ENCODE data around the gene ATP11B.
A peak's percentile ranks its signal among the peaks of the same experiment; 100 is the strongest.

ATP11B gene

DNA sequence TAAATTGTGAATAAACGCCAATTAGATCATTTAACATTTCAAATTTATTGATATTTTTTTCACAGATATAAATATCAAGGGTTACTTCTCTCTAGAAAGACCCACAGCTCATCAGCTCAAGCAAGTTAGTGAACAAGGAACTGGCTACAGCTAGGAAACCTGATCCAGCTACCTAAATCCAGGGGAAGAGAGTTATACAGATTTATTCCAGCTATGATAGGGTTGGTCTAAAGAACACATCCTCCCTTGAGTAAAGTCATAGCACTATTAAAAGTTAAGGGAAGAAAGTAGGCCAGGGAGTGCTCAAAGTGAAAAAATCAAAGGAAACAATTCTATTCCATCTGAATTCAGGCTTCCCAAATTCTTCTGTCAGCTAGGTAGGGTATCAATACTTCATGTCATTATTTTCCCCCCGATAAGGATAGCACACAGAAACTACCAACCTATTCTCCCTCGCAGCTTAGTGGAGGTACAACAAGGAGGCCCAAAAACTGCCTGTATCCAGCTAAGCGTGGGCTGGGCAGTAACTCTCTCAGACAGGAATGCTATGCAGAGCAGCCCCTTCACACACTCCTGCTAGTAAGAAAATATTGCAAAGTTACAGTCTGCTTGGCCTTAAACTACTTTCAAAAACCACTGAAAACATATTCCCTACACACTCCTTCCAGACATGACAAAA, 143.1 kb downstream of the ATP11B start:
- no peak for DNase-seq (ENCODE audit: low read depth in 1 of 2, low spot score in 1 of 2)
- TF ChIP-seq JUND (IDR thresholded peaks at IDR 0.05; ENCODE audit: low read depth), result no peak
- in situ Hi-C loops (cut with HindIII; ENCODE audit: low pct_unique_long_range_greater_than_20kb, low sequenced_read_pairs), result no loop called here

DNA sequence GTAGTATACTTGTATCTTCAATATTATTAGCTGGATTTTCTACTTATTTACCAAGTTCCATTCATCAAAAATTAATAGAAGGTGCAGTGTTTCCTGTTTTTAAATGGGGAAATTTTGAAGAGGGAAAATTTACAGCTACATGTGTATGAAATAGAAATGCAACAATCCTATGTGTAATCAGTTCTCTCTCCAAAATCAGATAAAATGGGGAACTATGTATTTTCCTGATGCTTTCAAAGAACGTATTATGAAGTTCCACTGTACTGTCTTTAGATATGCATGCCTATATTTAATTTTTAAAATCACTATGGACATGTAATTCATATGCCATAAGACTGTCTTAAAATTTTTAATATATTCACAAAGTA, 143.6 kb downstream of the ATP11B start:
- DNase-seq (ENCODE audit: low read depth in 1 of 2, low spot score in 1 of 2), result no peak
- TF ChIP-seq JUND (IDR thresholded peaks at IDR 0.05; ENCODE audit: low read depth), result no peak
- in situ Hi-C loops (cut with HindIII; ENCODE audit: low pct_unique_long_range_greater_than_20kb, low sequenced_read_pairs), result no loop called here

DNA sequence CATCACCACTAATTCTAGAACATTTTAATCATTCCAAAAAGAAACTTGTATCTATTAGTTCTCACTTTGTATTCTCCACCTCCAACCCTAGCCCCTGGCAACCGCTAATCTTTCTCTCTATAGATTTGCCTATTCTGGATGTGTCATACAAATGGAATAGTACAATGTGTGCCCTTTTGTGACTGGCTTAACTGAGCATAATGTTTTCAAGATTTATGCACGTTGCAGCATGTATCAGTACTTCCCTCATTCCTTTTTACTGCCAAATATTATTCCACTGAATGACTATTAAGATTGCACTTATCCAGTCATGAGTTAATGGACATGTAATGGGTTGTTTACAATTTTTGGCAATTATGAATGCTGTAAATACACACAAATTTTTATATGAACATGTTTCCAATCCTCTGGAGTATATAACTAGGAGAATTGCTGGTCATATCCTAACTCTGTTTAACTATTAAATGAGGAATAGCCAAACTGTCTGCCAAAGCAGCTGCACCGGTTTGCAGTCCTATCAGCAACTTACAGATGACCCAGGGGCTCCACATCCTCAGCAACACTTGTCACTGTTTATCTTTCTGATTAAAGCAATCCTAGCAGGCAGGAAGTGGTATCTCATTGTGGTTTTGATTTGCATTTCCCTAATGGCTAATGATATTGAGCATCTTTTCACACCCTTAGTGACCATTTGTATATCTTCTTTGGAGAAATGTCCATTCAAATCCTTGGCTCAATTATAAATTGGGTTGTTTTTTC, 144.2 kb downstream of the ATP11B start:
- TF ChIP-seq JUND (IDR thresholded peaks at IDR 0.05; ENCODE audit: low read depth), result no peak
- no peak for DNase-seq (ENCODE audit: low read depth in 1 of 2, low spot score in 1 of 2)
- in situ Hi-C loops (cut with HindIII; ENCODE audit: low pct_unique_long_range_greater_than_20kb, low sequenced_read_pairs), result no loop called here

DNA sequence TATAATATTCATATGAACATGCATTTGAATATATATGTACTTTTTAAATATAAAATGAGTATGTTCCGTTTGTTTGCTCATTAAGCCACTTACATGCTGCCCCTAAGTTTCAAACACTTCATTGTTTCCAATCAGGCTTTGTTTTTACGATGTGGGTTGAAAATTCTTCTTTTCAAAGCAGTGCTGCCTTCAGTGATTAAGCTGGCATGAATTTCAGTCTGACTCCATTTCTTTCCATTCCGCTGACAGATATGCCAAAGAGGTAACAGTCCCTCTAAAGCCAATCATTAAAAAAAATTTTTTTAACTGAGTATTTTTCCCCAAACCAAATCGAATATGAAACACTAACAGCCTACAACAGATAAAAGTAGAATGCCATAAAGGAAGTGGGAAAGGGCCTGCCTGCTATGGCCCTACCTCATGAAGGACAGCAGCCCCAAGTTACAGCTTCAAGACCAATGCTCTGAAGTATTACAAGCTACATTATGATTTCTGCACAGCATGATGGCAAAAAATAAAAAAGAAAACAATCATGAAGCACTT, 147.0 kb downstream of the ATP11B start:
- in situ Hi-C loops (cut with HindIII; ENCODE audit: low pct_unique_long_range_greater_than_20kb, low sequenced_read_pairs), result no loop called here
- TF ChIP-seq JUND (IDR thresholded peaks at IDR 0.05; ENCODE audit: low read depth), result no peak
- DNase-seq (ENCODE audit: low read depth in 1 of 2, low spot score in 1 of 2), result no peak

DNA sequence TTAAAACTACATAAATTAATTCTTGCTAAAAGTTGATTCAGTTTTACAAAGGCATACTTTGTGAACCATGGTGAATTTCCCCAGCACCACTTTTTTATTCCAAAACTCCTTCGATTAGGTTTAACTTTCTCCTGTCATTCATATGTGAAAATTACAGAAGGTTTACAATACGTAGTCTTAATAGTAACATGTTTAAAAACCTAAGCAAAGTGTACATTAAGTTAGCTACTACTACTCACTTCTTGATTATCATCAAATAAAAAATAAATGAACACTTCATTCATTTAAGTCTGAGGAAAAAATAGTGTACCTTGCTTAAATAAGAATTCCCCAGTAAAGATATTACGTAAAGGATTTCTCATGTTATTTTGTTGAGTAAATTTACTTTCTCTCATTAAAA, 148.4 kb downstream of the ATP11B start:
- no peak for TF ChIP-seq JUND (IDR thresholded peaks at IDR 0.05; ENCODE audit: low read depth)
- DNase-seq (ENCODE audit: low read depth in 1 of 2, low spot score in 1 of 2), result no peak
- in situ Hi-C loops (cut with HindIII; ENCODE audit: low pct_unique_long_range_greater_than_20kb, low sequenced_read_pairs), result no loop called here

DNA sequence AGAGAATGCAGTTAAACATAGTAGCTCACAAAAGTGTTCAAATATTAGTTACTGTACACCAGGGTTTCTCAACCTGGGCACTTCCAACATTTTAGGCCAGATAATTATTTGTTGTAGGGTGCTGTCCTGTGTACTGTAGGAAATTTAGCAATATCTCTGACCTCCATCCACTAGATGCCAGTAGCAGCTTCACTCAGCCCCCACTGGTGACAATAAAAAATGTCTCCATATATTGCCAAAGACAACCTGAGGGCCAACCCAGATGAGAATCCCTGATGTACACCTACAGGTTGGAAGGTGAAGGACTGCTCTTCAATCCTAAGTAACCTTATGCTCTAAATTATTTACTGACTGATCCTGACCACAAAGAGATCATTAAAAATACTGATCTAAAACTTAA, 154.6 kb downstream of the ATP11B start:
- no peak for TF ChIP-seq JUND (IDR thresholded peaks at IDR 0.05; ENCODE audit: low read depth)
- peak in 1 of 2 experiments; percentile 62 for DNase-seq (ENCODE audit: low read depth in 1 of 2, low spot score in 1 of 2)
- in situ Hi-C loops (cut with HindIII; ENCODE audit: low pct_unique_long_range_greater_than_20kb, low sequenced_read_pairs), result no loop called here

DNA sequence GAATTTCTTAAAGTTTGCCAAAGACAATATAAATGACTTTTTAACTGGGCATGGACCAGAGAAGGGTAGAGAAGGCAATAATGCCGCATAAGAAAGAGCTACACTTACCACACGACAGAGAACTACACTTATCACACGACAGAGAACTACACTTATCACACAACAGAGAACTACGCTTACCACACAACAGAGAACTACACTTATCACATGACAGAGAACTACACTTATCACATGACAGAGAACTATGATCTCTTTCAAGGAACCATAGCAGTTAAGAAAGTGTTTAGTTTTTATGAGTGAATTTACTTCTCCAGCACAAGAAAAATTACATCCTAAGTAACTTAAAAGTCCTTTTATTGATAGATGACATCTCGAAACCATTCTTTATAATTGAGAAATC, 155.0 kb downstream of the ATP11B start:
- DNase-seq (ENCODE audit: low read depth in 1 of 2, low spot score in 1 of 2), result no peak
- in situ Hi-C loops (cut with HindIII; ENCODE audit: low pct_unique_long_range_greater_than_20kb, low sequenced_read_pairs), result no loop called here
- no peak for TF ChIP-seq JUND (IDR thresholded peaks at IDR 0.05; ENCODE audit: low read depth)

DNA sequence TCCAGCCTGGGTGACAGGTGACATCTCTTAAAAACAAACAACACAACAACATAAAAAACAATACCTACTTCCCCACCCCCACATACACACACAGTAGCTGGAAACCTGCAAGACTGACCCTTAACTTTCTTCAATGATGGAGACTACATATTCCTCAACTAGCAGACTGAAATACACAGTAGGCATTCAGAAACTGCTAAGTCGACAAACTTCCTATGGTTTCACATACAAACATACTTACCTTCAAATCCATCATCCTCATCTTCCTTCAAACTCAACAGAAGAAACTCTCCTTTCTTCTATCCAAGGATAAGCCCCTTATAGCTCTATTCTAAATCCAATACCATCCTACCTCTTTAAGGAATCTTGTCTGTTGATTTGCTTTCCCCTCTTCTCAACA, 156.4 kb downstream of the ATP11B start:
- in situ Hi-C loops (cut with HindIII; ENCODE audit: low pct_unique_long_range_greater_than_20kb, low sequenced_read_pairs), result no loop called here
- no peak for DNase-seq (ENCODE audit: low read depth in 1 of 2, low spot score in 1 of 2)
- no peak for TF ChIP-seq JUND (IDR thresholded peaks at IDR 0.05; ENCODE audit: low read depth)

DNA sequence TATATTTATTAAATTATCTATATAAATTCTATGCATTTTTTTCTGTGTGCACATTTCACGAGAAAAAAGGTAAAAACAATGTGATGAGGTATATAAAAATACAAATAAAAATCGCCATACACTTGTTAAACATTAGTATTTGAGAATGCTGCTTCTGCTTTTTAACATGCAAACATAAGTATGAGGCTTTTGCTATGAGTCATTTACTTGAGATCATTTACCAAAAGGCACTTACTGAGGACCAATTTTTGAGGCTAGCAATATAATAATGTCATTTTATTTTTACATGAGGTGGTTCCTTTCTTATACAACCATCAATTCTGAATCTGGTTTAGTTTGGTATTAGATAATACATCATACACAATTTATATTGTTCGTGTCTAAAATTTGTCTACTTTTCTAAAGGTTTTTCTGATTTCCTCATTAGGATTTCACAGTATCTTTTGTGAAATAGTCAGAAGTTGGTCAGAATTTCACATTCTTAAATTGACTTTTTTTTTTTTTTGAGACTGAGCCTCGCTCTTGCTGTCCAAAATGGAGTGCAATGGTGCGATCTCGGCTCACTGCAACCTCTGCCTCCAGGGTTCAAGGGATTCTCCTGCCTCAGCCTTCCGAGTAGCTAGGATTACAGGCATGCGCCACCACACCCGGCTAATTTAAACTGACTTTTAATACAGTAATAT, 161.4 kb downstream of the ATP11B start:
- in situ Hi-C loops (cut with HindIII; ENCODE audit: low pct_unique_long_range_greater_than_20kb, low sequenced_read_pairs), result no loop called here
- no peak for DNase-seq (ENCODE audit: low read depth in 1 of 2, low spot score in 1 of 2)
- TF ChIP-seq JUND (IDR thresholded peaks at IDR 0.05; ENCODE audit: low read depth), result no peak

DNA sequence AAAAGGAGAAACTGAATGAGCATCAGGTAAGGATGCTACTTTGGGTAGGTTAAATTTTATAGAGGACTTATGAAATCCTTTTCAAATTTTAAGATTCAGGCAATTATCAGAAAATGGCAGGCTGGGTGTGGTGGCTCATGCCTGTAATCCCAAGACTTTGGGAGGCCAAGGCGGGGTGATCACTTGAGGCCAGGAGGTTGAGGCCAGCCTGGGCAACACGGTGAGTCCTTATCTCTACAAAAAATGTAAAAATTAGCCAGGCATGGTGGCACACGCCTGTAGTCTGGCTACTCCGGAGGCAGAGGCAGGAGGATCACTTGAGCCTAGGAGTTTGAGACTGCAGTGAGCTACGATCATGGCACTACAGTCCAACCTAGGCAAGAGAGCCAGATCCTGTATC, 163.9 kb downstream of the ATP11B start:
- in situ Hi-C loops (cut with HindIII; ENCODE audit: low pct_unique_long_range_greater_than_20kb, low sequenced_read_pairs), result no loop called here
- DNase-seq (ENCODE audit: low read depth in 1 of 2, low spot score in 1 of 2), result no peak
- TF ChIP-seq JUND (IDR thresholded peaks at IDR 0.05; ENCODE audit: low read depth), result no peak

DNA sequence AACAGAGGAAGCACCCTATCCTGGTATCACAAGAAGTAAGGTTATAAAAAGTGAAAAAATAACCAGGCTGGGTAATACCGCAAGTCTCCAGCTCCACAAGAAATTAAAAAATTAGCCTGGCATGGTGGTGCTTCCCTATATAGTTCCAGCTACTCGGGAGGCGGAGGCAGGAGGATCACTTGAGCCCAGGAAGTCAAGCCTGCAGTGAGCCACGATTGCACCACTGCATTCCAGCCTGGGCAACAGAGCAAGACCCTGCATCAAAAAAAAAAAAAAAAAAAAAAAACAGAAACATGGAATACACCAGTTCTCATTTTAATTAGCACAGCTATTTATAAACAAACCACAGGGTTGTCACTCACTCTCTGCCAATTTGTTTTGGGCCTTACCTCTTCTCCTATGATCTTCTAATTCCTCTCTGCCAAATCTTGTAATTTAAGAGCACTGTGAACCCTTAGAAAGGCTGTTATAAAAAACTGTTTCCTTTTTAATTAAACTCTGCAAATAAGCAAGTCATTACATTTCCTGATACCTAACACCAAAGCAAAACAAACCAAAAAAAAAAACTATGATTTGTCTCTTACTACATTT, 164.5 kb downstream of the ATP11B start:
- in situ Hi-C loops (cut with HindIII; ENCODE audit: low pct_unique_long_range_greater_than_20kb, low sequenced_read_pairs), result no loop called here
- no peak for DNase-seq (ENCODE audit: low read depth in 1 of 2, low spot score in 1 of 2)
- no peak for TF ChIP-seq JUND (IDR thresholded peaks at IDR 0.05; ENCODE audit: low read depth)

DNA sequence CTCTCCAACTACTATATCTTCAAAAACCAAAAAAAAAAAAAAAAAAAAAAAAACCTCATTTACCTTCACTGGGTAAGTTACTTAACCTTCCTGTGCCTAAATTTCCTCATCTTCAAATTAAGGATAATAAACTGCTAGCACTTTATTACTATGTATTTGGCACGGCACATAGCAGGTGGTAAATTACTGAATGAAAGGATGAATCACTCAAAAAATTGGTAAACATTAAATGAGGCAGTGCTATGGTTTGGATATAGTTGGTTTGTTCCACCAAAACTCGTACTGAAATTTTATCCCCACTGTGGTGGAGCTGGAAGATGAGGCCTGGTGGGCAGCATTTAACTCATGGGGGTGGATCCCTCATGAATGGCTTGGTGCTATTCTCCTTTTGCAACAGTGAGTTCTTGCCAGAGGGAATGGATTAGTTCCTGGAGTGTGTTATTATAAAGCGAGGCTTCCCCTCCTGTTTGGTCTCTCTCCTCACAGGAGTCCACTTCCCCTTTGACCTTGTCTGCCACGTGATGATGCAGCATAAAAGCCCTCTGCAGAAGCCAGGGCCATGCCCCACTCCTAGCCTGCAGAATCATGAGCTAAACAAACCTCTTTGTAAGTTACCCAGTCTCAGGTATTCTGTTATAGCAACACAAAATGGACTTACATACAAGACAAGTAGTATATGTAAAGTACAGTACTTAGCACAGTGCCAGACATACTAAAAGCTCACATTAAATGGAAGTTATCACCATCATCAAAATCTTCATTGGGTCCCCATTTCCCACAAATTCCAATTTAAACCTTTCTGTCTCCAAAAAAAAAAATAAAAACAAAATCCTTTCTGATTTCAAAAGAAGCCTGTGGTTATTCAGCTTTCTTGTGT, 166.4 kb downstream of the ATP11B start:
- no peak for TF ChIP-seq JUND (IDR thresholded peaks at IDR 0.05; ENCODE audit: low read depth)
- in situ Hi-C loops (cut with HindIII; ENCODE audit: low pct_unique_long_range_greater_than_20kb, low sequenced_read_pairs), result no loop called here
- no peak for DNase-seq (ENCODE audit: low read depth in 1 of 2, low spot score in 1 of 2)

All from T47D (cell line).